Measurements from ENCODE around the gene AFF3. TPM values are rescaled to one million over a fixed set of nuclear protein-coding genes. Genes with fewer than 3 reads are reported as not detected.
A peak's percentile ranks its signal among the peaks of the same experiment; 100 is the strongest.

AFF3 gene
- total and polyA plus RNA-seq, 2 of the 4 experiments (the other 2 are of a cell fraction), result 12.9 to 14.3 TPM

- H3K56ac ChIP-seq (ENCODE audit: extremely low read depth, insufficient read depth, low read length), result no peak overlapping the region
- no peak overlapping the region for H3K4me3 ChIP-seq (ENCODE audit: insufficient read depth, low read depth, low read length)
- no peak overlapping the region for H4K8ac ChIP-seq (ENCODE audit: low read depth in 2 of 2, low read length in 2 of 2)
- TF ChIP-seq CTCF (conservative IDR thresholded peaks at IDR 0.05; ENCODE audit: low read depth, low read length) (no peak), FOS (IDR thresholded peaks at IDR 0.05; ENCODE audit: low read depth, low read length) (no peak), ELK1 (IDR thresholded peaks at IDR 0.05; ENCODE audit: borderline replicate concordance, low read depth, low read length) (no peak), CEBPB (IDR thresholded peaks at IDR 0.05; ENCODE audit: low read depth, low read length) (no peak), POLR2A (IDR thresholded peaks at IDR 0.05; ENCODE audit: low read depth, low read length) (no peak), SMC3 (IDR thresholded peaks at IDR 0.05; ENCODE audit: low read depth, low read length) (no peak), CHD1 (IDR thresholded peaks at IDR 0.05; ENCODE audit: low read depth, low read length) (no peak), USF2 (IDR thresholded peaks at IDR 0.05; ENCODE audit: low read depth, low read length) (no peak), BHLHE40 (IDR thresholded peaks at IDR 0.05; ENCODE audit: low read depth, low read length) (no peak), MXI1 (IDR thresholded peaks at IDR 0.05; ENCODE audit: borderline replicate concordance, low read depth, low read length) (no peak), RAD21 (IDR thresholded peaks at IDR 0.05; ENCODE audit: low read length) (no peak), NFE2L2 (IDR thresholded peaks at IDR 0.05; ENCODE audit: low read depth, low read length) (no peak)
- no CpG with 5 or more reads among the region's 2 CpGs for WGBS, 2 experiments (ENCODE audit: extremely low coverage in 2 of 2, insufficient read length in 1 of 2)
- H4K91ac ChIP-seq (ENCODE audit: insufficient read depth, low read depth, low read length), result no peak overlapping the region
- peak; percentile 27; the same call in 1 of the 2 replicates for ATAC-seq (ENCODE audit: low read depth)
- H2BK5ac ChIP-seq (ENCODE audit: low read depth, low read length, poor library complexity, severe bottlenecking), result no peak overlapping the region
- no peak for DNase-seq
- ChIA-PET CTCF (interaction anchor here (1.2 kb wide), 1 partner anchor 156 kb away, joined by 3 read pairs; no protein-coding TSS in a partner anchor), POLR2A (ENCODE audit: unreplicated experiment) (no interaction called here)
- no peak overlapping the region for H3K4me2 ChIP-seq (ENCODE audit: low read depth, low read length)
- H3K14ac ChIP-seq (replicated peaks; ENCODE audit: low read depth, low read length), result no peak overlapping the region
- no peaks in the 10 kb centered on the region for H3K9me3 ChIP-seq (ENCODE audit: control insufficient read depth, insufficient read depth, low read length)
- H3K9me1 ChIP-seq (ENCODE audit: insufficient read depth, low read length), result peaks cover 3% of the 10 kb centered on the region; the same call in 1 of the 2 replicates
- intact Hi-C loops (cut with micrococcal nuclease) (no loop called here), in situ Hi-C loops (cut with MboI; ENCODE audit: low sequenced_read_pairs) (loop anchor here (25.0 kb wide), 1 partner anchor 671 kb away; no protein-coding TSS in a partner anchor), dilution Hi-C loops (cut with HindIII; ENCODE audit: low sequenced_read_pairs, unreplicated experiment) (no loop called here)
- H4K5ac ChIP-seq (ENCODE audit: low read depth, low read length), result no peak overlapping the region
- H3K9ac ChIP-seq (ENCODE audit: low read depth, low read length), result no peak overlapping the region
- peaks cover 4% of the 10 kb centered on the region; the same call in 1 of the 2 replicates for H3K36me3 ChIP-seq (ENCODE audit: control insufficient read depth, insufficient read depth, low read length)
- H2AFZ ChIP-seq (replicated peaks; ENCODE audit: low read length, poor library complexity), result no peak overlapping the region
- no peak overlapping the region for H2AK9ac ChIP-seq (replicated peaks; ENCODE audit: low read depth, low read length, poor library complexity)
- H3K27me3 ChIP-seq (ENCODE audit: control insufficient read depth, insufficient read depth, low read length), result no peaks in the 10 kb centered on the region
- H3K79me1 ChIP-seq (ENCODE audit: low read depth in 1 of 2, low read length in 2 of 2), result no peaks in the 10 kb centered on the region
- H2BK20ac ChIP-seq (ENCODE audit: low read depth, low read length), result no peak overlapping the region
- H4K20me1 ChIP-seq (ENCODE audit: insufficient read depth, low read length), result no peaks in the 10 kb centered on the region
- H3K4me1 ChIP-seq (ENCODE audit: control insufficient read depth, insufficient read depth, low read length), result peaks cover 6% of the 10 kb centered on the region
- H3K27ac ChIP-seq (ENCODE audit: insufficient read depth, low read length), result no peak overlapping the region
- BruUV-seq (replicated peaks), result no TSS peak
- H3K4ac ChIP-seq (ENCODE audit: low read depth, low read length), result no peak overlapping the region
- H3K23ac ChIP-seq (ENCODE audit: low read depth, low read length), result no peak overlapping the region
- no peak overlapping the region for H2BK120ac ChIP-seq (ENCODE audit: low read depth, low read length)
- H2AK5ac ChIP-seq (ENCODE audit: low read depth, low read length), result no peak overlapping the region
- H3K18ac ChIP-seq (ENCODE audit: low read depth, low read length), result no peak overlapping the region
- no peak overlapping the region for H2BK15ac ChIP-seq (ENCODE audit: low read depth, low read length)
Measured at GRCh38 chr2:99715956-99716355, 426.4 kb downstream of the AFF3 start.

All from IMR-90 (cell line).